GM12891 (cell line): ENCODE data around the gene MROH9.

Experiments used
- POLR2A ChIP-seq: IDR thresholded peaks from 2 replicates; pipeline ENCODE4 v1.6.1; 2011; ENCODE audit warnings: low read depth, low read length, control low read depth
- POLR2AphosphoS5 ChIP-seq: IDR thresholded peaks from 2 replicates; pipeline ENCODE4 v1.6.1; 2011; ENCODE audit warnings: low read depth, low read length, control low read depth
- TAF1 ChIP-seq: IDR thresholded peaks from 2 replicates; pipeline ENCODE4 v1.6.1; 2011; ENCODE audit warnings: low read depth, low read length, control low read depth

DNA sequence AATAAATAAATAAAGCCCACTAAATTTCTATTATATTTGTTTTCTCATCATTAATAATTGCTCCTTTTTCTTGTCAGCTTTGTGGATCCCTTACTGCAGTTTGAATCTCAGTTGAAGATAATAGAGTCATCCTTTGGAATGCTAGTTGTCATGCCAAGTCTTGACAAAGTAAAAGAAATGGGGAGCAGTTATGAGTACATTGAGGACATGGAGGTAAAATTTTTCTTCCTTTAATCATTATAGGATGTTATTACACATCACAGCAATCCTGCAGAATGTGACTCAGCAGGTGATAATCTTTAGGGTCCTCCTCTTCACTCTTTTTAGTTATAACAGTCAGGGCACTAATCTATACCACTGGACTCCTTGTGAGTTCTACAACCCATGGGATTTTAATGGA lies 24.1 kb downstream of the MROH9 start:
- no peak for TF ChIP-seq POLR2A
- no peak for TF ChIP-seq POLR2AphosphoS5
- TF ChIP-seq TAF1, result no peak
